Nephron progenitor cell (in vitro differentiated cells): Measurements from ENCODE around the gene C19orf25.

Experiments used
- DNase-seq: peaks from one replicate; pipeline ENCODE4 v3.0.0; 2021
- H3K27ac Mint-ChIP-seq: 2 replicates; pipeline ENCODE4 v1.8.0; 2021; ENCODE audit warnings: mild to moderate bottlenecking, moderate library complexity, mixed read lengths
- H3K27me3 Mint-ChIP-seq: 2 replicates; pipeline ENCODE4 v1.8.0; 2021; ENCODE audit warnings: mild to moderate bottlenecking, low read depth, mixed read lengths; ENCODE audit not compliant: poor library complexity
- H3K36me3 Mint-ChIP-seq: 2 replicates; pipeline ENCODE4 v1.8.0; 2021; ENCODE audit warnings: low read depth, mixed read lengths
- H3K4me1 Mint-ChIP-seq: 2 replicates; pipeline ENCODE4 v1.8.0; 2021; ENCODE audit warnings: mixed read lengths
- H3K4me3 Mint-ChIP-seq: 2 replicates; pipeline ENCODE4 v1.8.0; 2021; ENCODE audit warnings: mild to moderate bottlenecking, moderate library complexity, mixed read lengths
- H3K9me3 Mint-ChIP-seq: 2 replicates; pipeline ENCODE4 v1.8.0; 2021; ENCODE audit warnings: mild to moderate bottlenecking, moderate library complexity, mixed read lengths
- CTCF ChIP-seq: fragments of 200-600 bp; sonication (generic); IDR thresholded peaks from 2 replicates; pipeline ENCODE4 v1.5.0; 2021; ENCODE audit warnings: antibody characterized with exemption

C19orf25 gene

GRCh38 chr19:1433119-1434039 is 45.6 kb downstream of the C19orf25 start:
- Mint-ChIP-seq H3K27ac (no peak overlapping the region), H3K36me3 (peaks cover 9% of the 10 kb centered on the region), H3K9me3 (no peaks in the 10 kb centered on the region), H3K4me1 (peaks cover 17% of the 10 kb centered on the region), H3K27me3 (peaks cover 2% of the 10 kb centered on the region), H3K4me3 (no peak overlapping the region)
- DNase-seq = no peak
- TF ChIP-seq CTCF = no peak

GRCh38 chr19:1432507-1432887 is 46.5 kb downstream of the C19orf25 start:
- H3K27me3 Mint-ChIP-seq = peaks cover 2% of the 10 kb centered on the region
- H3K36me3 Mint-ChIP-seq = peaks cover 14% of the 10 kb centered on the region
- no peak overlapping the region for H3K4me3 Mint-ChIP-seq
- TF ChIP-seq CTCF = no peak
- no peaks in the 10 kb centered on the region for H3K9me3 Mint-ChIP-seq
- no peak overlapping the region for H3K27ac Mint-ChIP-seq
- peaks cover 17% of the 10 kb centered on the region for H3K4me1 Mint-ChIP-seq
- DNase-seq = no peak

- Mint-ChIP-seq H3K4me3 (no peak overlapping the region), H3K36me3 (peaks cover 14% of the 10 kb centered on the region), H3K27ac (no peak overlapping the region), H3K27me3 (peaks cover 2% of the 10 kb centered on the region), H3K9me3 (no peaks in the 10 kb centered on the region), H3K4me1 (peaks cover 18% of the 10 kb centered on the region)
- DNase-seq = no peak
- no peak for TF ChIP-seq CTCF
These were observed 47.1 kb downstream of the C19orf25 start for GRCh38 chr19:1431759-1432506.

GRCh38 chr19:1430246-1430645 is 48.8 kb downstream of the C19orf25 start:
- H3K27ac Mint-ChIP-seq = no peak overlapping the region
- H3K4me3 Mint-ChIP-seq = no peak overlapping the region
- TF ChIP-seq CTCF = no peak
- peaks cover under 1% of the 10 kb centered on the region for H3K27me3 Mint-ChIP-seq
- no peaks in the 10 kb centered on the region for H3K9me3 Mint-ChIP-seq
- DNase-seq = no peak
- H3K4me1 Mint-ChIP-seq = peaks cover 25% of the 10 kb centered on the region
- peaks cover 12% of the 10 kb centered on the region for H3K36me3 Mint-ChIP-seq

GRCh38 chr19:1429750-1430149 is 49.3 kb downstream of the C19orf25 start:
- no peak for DNase-seq
- TF ChIP-seq CTCF = no peak
- Mint-ChIP-seq H3K9me3 (no peaks in the 10 kb centered on the region), H3K27ac (no peak overlapping the region), H3K4me3 (no peak overlapping the region), H3K36me3 (peaks cover 9% of the 10 kb centered on the region), H3K4me1 (peaks cover 28% of the 10 kb centered on the region), H3K27me3 (no peaks in the 10 kb centered on the region)
